Muscle of leg (tissue), 11 donors: ENCODE results near the gene HNF1A. TPM values are rescaled to one million over a fixed set of nuclear protein-coding genes. Genes with fewer than 3 reads are reported as not detected.

ENCODE experiments used
- DNase-seq: peaks from one replicate; pipeline ENCODE4 v3.0.0; 2013
- H3K27ac ChIP-seq: one replicate; pipeline ENCODE4 v1.5.1; 2013; ENCODE audit warnings: mild to moderate bottlenecking, low read length, control low read depth
- H3K27me3 ChIP-seq: one replicate; pipeline ENCODE4 v1.6.1; 2013; ENCODE audit warnings: low read length; ENCODE audit not compliant: control insufficient read depth, insufficient read depth
- H3K36me3 ChIP-seq: one replicate; pipeline ENCODE4 v1.6.1; 2013; ENCODE audit warnings: low read length; ENCODE audit not compliant: control insufficient read depth, insufficient read depth
- H3K4me1 ChIP-seq: one replicate; pipeline ENCODE4 v1.6.1; 2013; ENCODE audit warnings: low read length; ENCODE audit not compliant: control insufficient read depth, insufficient read depth
- H3K4me3 ChIP-seq: one replicate; pipeline ENCODE4 v1.5.1; 2013; ENCODE audit warnings: low read length, control low read depth
- H3K9me3 ChIP-seq: replicated peaks from 2 replicates; pipeline ENCODE4 v1.6.1; 2013; ENCODE audit warnings: low read depth, low read length; ENCODE audit not compliant: control insufficient read depth
- WGBS: methylation state at CpG from one replicate; pipeline ENCODE4 v1.1.5; 2013; ENCODE audit warnings: missing lambda C conversion rate; ENCODE audit not compliant: insufficient coverage; 5-methylcytosine and 5-hydroxymethylcytosine counted together
- polyA plus RNA-seq, 8 donors: library from polyadenylated mRNA; unstranded; fragments of 120-200 nt; gene quantifications; one replicate each; pipeline versions ENCODE4 v1.2.1 to v1.2.3, GENCODE V29; 2013; ENCODE audit warnings: inconsistent platforms in 1 of 8, low replicate concordance in 1 of 8; ENCODE audit not compliant: insufficient read length in 8 of 8, insufficient read depth in 1 of 8
- total RNA-seq: library from RNA; stranded (reverse); fragments of 120-200 nt; gene quantifications from one replicate; pipeline ENCODE4 v1.2.4, GENCODE V29; 2013

The HNF1A gene
- total and polyA plus RNA-seq, 9 donors, result 0.04 to 2.9 (median 0.10) TPM; not detected in 4

GRCh38 chr12:120988234-120988633 is 9.9 kb downstream of the HNF1A start:
- no peaks in the 10 kb centered on the region for H3K36me3 ChIP-seq
- WGBS, result 79% methylated on average over 2 of the region's 4 CpGs
- no peak overlapping the region for H3K27ac ChIP-seq
- DNase-seq, result no peak
- no peak overlapping the region for H3K4me3 ChIP-seq
- H3K9me3 ChIP-seq, result no peaks in the 10 kb centered on the region
- H3K27me3 ChIP-seq, result peaks cover 2% of the 10 kb centered on the region
- no peaks in the 10 kb centered on the region for H3K4me1 ChIP-seq

- no peaks in the 10 kb centered on the region for H3K4me1 ChIP-seq
- DNase-seq, result no peak
- no peaks in the 10 kb centered on the region for H3K36me3 ChIP-seq
- H3K27me3 ChIP-seq, result peaks cover 2% of the 10 kb centered on the region
- WGBS, result 84% methylated on average over 9 of the region's 17 CpGs
- no peak overlapping the region for H3K4me3 ChIP-seq
- no peaks in the 10 kb centered on the region for H3K9me3 ChIP-seq
- no peak overlapping the region for H3K27ac ChIP-seq
Measured at GRCh38 chr12:120988658-120989057, 10.3 kb downstream of the HNF1A start.

GRCh38 chr12:120989687-120990086 is 11.3 kb downstream of the HNF1A start:
- no peaks in the 10 kb centered on the region for H3K4me1 ChIP-seq
- no peaks in the 10 kb centered on the region for H3K36me3 ChIP-seq
- no peak overlapping the region for H3K4me3 ChIP-seq
- H3K27me3 ChIP-seq, result peaks cover 2% of the 10 kb centered on the region
- DNase-seq, result no peak
- no peak overlapping the region for H3K27ac ChIP-seq
- no peaks in the 10 kb centered on the region for H3K9me3 ChIP-seq
- WGBS, result 80% methylated on average over 1 of the region's 3 CpGs

- Histone ChIP-seq H3K27ac (no peak overlapping the region), H3K9me3 (no peaks in the 10 kb centered on the region), H3K36me3 (no peaks in the 10 kb centered on the region), H3K27me3 (peaks cover 2% of the 10 kb centered on the region), H3K4me3 (no peak overlapping the region), H3K4me1 (no peaks in the 10 kb centered on the region)
- WGBS, result no CpG with 5 or more reads among the region's 2 CpGs
- no peak for DNase-seq
Measured at GRCh38 chr12:120990487-120991055, 12.2 kb downstream of the HNF1A start.

- H3K9me3 ChIP-seq, result no peaks in the 10 kb centered on the region
- H3K36me3 ChIP-seq, result no peaks in the 10 kb centered on the region
Measured at GRCh38 chr12:120991965-120992364, 13.6 kb downstream of the HNF1A start.

GRCh38 chr12:120992989-120993388 is 14.6 kb downstream of the HNF1A start:
- peaks cover 2% of the 10 kb centered on the region for H3K27me3 ChIP-seq
- H3K4me1 ChIP-seq, result no peaks in the 10 kb centered on the region
- no peak for DNase-seq
- H3K36me3 ChIP-seq, result no peaks in the 10 kb centered on the region
- H3K9me3 ChIP-seq, result no peaks in the 10 kb centered on the region
- no CpG with 5 or more reads among the region's 1 CpG for WGBS
- H3K4me3 ChIP-seq, result no peak overlapping the region
- H3K27ac ChIP-seq, result no peak overlapping the region

More at GRCh38 chr12:120991965-120992364, 13.6 kb downstream of the HNF1A start:
- Histone ChIP-seq H3K27me3 (peaks cover 2% of the 10 kb centered on the region), H3K27ac (no peak overlapping the region), H3K4me1 (no peaks in the 10 kb centered on the region), H3K4me3 (no peak overlapping the region)
- no peak for DNase-seq

- Histone ChIP-seq H3K27me3 (peaks cover 2% of the 10 kb centered on the region), H3K36me3 (no peaks in the 10 kb centered on the region)
- DNase-seq, result no peak
Measured at GRCh38 chr12:120993496-120993895, 15.2 kb downstream of the HNF1A start.

GRCh38 chr12:120994059-120994458 is 15.7 kb downstream of the HNF1A start:
- Histone ChIP-seq H3K27ac (no peak overlapping the region), H3K4me1 (no peaks in the 10 kb centered on the region), H3K9me3 (no peaks in the 10 kb centered on the region), H3K4me3 (no peak overlapping the region), H3K27me3 (peaks cover 2% of the 10 kb centered on the region), H3K36me3 (no peaks in the 10 kb centered on the region)
- DNase-seq, result no peak
- 95% methylated on average over 8 of the region's 15 CpGs for WGBS

More at GRCh38 chr12:120993496-120993895, 15.2 kb downstream of the HNF1A start:
- Histone ChIP-seq H3K9me3 (no peaks in the 10 kb centered on the region), H3K4me3 (no peak overlapping the region), H3K27ac (no peak overlapping the region), H3K4me1 (no peaks in the 10 kb centered on the region)
- WGBS, result 73% methylated on average over 9 of the region's 11 CpGs

GRCh38 chr12:120994589-120995337 is 16.4 kb downstream of the HNF1A start:
- no peaks in the 10 kb centered on the region for H3K9me3 ChIP-seq
- DNase-seq, result no peak
- no peak overlapping the region for H3K27ac ChIP-seq
- WGBS, result 91% methylated on average over 2 of the region's 2 CpGs
- H3K4me1 ChIP-seq, result peaks cover 3% of the 10 kb centered on the region
- no peaks in the 10 kb centered on the region for H3K36me3 ChIP-seq
- no peak overlapping the region for H3K4me3 ChIP-seq
- peaks cover 2% of the 10 kb centered on the region for H3K27me3 ChIP-seq

GRCh38 chr12:120996133-120996746 is 17.9 kb downstream of the HNF1A start:
- H3K4me1 ChIP-seq, result peaks cover 3% of the 10 kb centered on the region
- no peak overlapping the region for H3K27ac ChIP-seq
- no peak for DNase-seq
- no peaks in the 10 kb centered on the region for H3K36me3 ChIP-seq
- no peaks in the 10 kb centered on the region for H3K9me3 ChIP-seq
- H3K4me3 ChIP-seq, result no peak overlapping the region
- 69% methylated on average over 2 of the region's 11 CpGs for WGBS
- peaks cover 2% of the 10 kb centered on the region for H3K27me3 ChIP-seq
